ENCODE results near the gene DDIAS.

DNA sequence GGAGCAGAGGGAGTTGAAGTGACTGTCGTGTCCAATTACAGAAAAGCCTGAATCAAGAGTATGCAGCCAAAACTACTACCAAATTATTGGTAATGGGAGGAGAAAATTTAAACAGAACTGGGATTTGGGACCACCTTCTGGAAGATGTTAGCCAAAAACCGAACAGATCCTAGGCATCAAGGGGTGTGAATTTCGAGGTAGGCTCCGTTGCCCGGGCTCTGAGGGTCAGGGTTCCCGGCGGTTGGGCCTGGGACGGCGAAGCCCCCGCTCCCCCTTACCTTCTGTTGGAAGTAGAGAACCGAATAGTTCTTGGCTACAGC, 1.6 kb upstream of the DDIAS start:
- TF ChIP-seq EZH2 (IDR thresholded peaks at IDR 0.05; ENCODE audit: low read depth) (no peak), CTCF (conservative IDR thresholded peaks at IDR 0.05) (no peak)

Data from PC-9 (cell line).